ENCODE data around the gene CTNND1.

CTNND1 gene

DNA sequence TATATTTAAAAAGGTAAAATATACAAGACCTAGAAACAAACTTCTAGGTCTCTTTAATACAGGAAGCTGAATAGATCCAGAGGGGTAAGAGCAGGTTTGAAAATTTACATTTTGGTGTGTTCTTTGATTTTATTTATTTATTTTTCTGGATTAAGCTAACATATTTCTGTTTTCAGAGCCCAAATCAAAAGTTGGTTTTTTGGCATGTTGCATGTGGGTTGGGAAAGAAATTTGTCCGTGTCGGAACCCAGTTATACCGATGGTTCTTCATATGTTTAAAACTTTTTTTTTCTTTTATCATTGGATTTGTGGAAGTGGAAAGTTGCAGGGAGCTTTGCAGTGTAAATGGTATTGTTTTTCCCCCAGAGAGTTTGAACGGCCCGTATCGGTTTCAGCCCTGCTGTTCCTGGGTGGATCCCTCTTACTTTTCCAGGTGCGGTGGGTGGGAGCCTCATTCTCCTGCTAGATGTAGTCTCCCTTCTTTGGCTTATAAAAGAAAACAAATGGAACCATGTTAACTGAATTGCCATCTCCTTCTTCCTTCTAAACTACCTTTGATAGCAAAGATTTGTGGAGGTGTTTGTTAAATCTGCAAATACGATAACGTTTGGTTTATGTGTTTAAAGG is 746 bp downstream of the CTNND1 start:
- H3K9ac ChIP-seq (ENCODE audit: low read length), result no peak overlapping the region
- no peaks in the 10 kb centered on the region for H3F3A ChIP-seq (ENCODE audit: insufficient read depth)
- no peaks in the 10 kb centered on the region for H3K79me2 ChIP-seq (ENCODE audit: insufficient read depth, low read length)
- H3K4me2 ChIP-seq (ENCODE audit: low read depth, low read length, poor library complexity, severe bottlenecking), result no peak overlapping the region
- H3K27ac ChIP-seq (ENCODE audit: low read depth, low read length), result no peak overlapping the region
- TF ChIP-seq EZH2phosphoT487 (conservative IDR thresholded peaks at IDR 0.05; ENCODE audit: low read length), result no peak
- TF ChIP-seq CTCF (IDR thresholded peaks at IDR 0.05; ENCODE audit: insufficient read depth, low read length, poor library complexity, severe bottlenecking), result no peak
- H3K36me3 ChIP-seq (ENCODE audit: low read length), result no peaks in the 10 kb centered on the region
- no peak overlapping the region for H3K4me3 ChIP-seq (ENCODE audit: insufficient read depth, low read length, poor library complexity, severe bottlenecking)
- no peaks in the 10 kb centered on the region for H3K27me3 ChIP-seq (ENCODE audit: low read length)
- no peaks in the 10 kb centered on the region for H4K20me1 ChIP-seq (ENCODE audit: low read depth, low read length)
- H3K9me2 ChIP-seq (replicated peaks; ENCODE audit: insufficient read depth, low read length), result no peaks in the 10 kb centered on the region
- H2AFZ ChIP-seq (ENCODE audit: low read depth, low read length, severe bottlenecking), result no peak overlapping the region
- H3K9me3 ChIP-seq (ENCODE audit: insufficient read depth, low read length), result no peaks in the 10 kb centered on the region

GRCh38 chr11:57763568-57763967 is 2.0 kb downstream of the CTNND1 start:
- Histone ChIP-seq H3F3A (ENCODE audit: insufficient read depth) (no peaks in the 10 kb centered on the region), H3K4me2 (ENCODE audit: low read depth, low read length, poor library complexity, severe bottlenecking) (no peak overlapping the region), H3K27me3 (ENCODE audit: low read length) (no peaks in the 10 kb centered on the region), H3K9me3 (ENCODE audit: insufficient read depth, low read length) (no peaks in the 10 kb centered on the region), H3K9me2 (replicated peaks; ENCODE audit: insufficient read depth, low read length) (no peaks in the 10 kb centered on the region), H3K36me3 (ENCODE audit: low read length) (no peaks in the 10 kb centered on the region), H4K20me1 (ENCODE audit: low read depth, low read length) (no peaks in the 10 kb centered on the region), H3K4me3 (ENCODE audit: insufficient read depth, low read length, poor library complexity, severe bottlenecking) (no peak overlapping the region), H2AFZ (ENCODE audit: low read depth, low read length, severe bottlenecking) (no peak overlapping the region), H3K9ac (ENCODE audit: low read length) (no peak overlapping the region), H3K27ac (ENCODE audit: low read depth, low read length) (no peak overlapping the region), H3K79me2 (ENCODE audit: insufficient read depth, low read length) (no peaks in the 10 kb centered on the region)
- TF ChIP-seq EZH2phosphoT487 (conservative IDR thresholded peaks at IDR 0.05; ENCODE audit: low read length), result no peak
- TF ChIP-seq CTCF (IDR thresholded peaks at IDR 0.05; ENCODE audit: insufficient read depth, low read length, poor library complexity, severe bottlenecking), result no peak

DNA sequence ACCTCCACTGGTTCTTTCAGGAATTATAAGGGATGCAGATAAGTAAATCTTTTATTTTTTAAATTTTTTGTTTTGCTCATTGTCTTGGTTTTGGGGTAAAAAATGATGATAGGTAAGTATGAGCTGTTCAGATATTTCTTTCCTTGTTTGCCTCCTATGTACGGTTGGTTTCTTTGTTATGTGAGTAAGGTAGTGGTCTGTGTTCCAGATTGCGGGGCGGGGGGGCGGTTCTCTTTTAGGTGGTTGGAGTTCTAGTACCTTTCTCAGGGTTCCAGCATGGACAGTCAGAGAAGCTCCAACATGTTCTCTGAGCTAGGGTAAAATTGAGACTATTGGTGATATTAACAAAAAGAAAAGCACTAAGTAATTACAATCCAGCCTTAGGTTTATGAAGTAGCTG is 2.4 kb downstream of the CTNND1 start:
- Histone ChIP-seq H3K9me2 (replicated peaks; ENCODE audit: insufficient read depth, low read length) (no peaks in the 10 kb centered on the region), H3K4me2 (ENCODE audit: low read depth, low read length, poor library complexity, severe bottlenecking) (no peak overlapping the region), H3K9ac (ENCODE audit: low read length) (no peak overlapping the region), H3K27ac (ENCODE audit: low read depth, low read length) (no peak overlapping the region), H4K20me1 (ENCODE audit: low read depth, low read length) (no peaks in the 10 kb centered on the region), H3K36me3 (ENCODE audit: low read length) (no peaks in the 10 kb centered on the region), H3K79me2 (ENCODE audit: insufficient read depth, low read length) (no peaks in the 10 kb centered on the region), H3K9me3 (ENCODE audit: insufficient read depth, low read length) (no peaks in the 10 kb centered on the region), H3K4me3 (ENCODE audit: insufficient read depth, low read length, poor library complexity, severe bottlenecking) (no peak overlapping the region), H3K27me3 (ENCODE audit: low read length) (no peaks in the 10 kb centered on the region), H2AFZ (ENCODE audit: low read depth, low read length, severe bottlenecking) (no peak overlapping the region), H3F3A (ENCODE audit: insufficient read depth) (no peaks in the 10 kb centered on the region)
- TF ChIP-seq CTCF (IDR thresholded peaks at IDR 0.05; ENCODE audit: insufficient read depth, low read length, poor library complexity, severe bottlenecking), result no peak
- no peak for TF ChIP-seq EZH2phosphoT487 (conservative IDR thresholded peaks at IDR 0.05; ENCODE audit: low read length)

Data from SU-DHL-6 (cell line).